Measurements from ENCODE around the gene TMEM8B. TPM values are rescaled to one million over a fixed set of nuclear protein-coding genes. Genes with fewer than 3 reads are reported as not detected.

Gene TMEM8B
- total RNA-seq, 1 experiment from 2014 or later: 7.2 TPM

DNA sequence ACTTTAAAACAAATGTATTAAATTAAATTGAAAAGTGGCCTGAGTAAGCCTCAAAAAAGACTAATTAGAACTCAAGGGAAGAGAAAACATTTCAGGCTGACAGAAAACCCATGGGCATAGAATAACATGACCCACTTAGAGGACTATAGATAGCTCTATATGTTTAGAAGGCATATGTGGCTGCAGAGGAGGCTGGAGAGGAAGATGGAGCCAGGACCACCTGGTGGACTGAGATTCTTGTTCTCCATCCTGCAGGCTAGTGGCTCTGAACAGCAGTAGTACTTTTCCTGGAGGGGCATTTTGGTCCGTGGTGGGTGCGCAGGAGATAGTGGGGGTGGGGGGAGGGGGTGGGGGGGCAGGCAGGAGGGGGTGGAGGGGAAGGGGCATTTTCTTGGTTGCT lies 48.0 kb upstream of the TMEM8B start:
- Histone ChIP-seq H3K9me2 (ENCODE audit: insufficient read depth) (no peaks in the 10 kb centered on the region), H3K4me3 (replicated peaks in 1 of 2; ENCODE audit: low read depth in 1 of 2, low read length in 2 of 2) (no peak overlapping the region), H3K36me3 (ENCODE audit: control insufficient read depth in 1 of 2, insufficient read depth in 2 of 2, low read length in 2 of 2) (no peaks in the 10 kb centered on the region), H3K27me3 (ENCODE audit: insufficient read depth, low read length) (no peaks in the 10 kb centered on the region), H3K9me3 (ENCODE audit: control insufficient read depth in 1 of 2, insufficient read depth in 1 of 2, low read depth in 1 of 2, low read length in 2 of 2) (no peaks in the 10 kb centered on the region), H3K9ac (ENCODE audit: low read length) (no peak overlapping the region), H3K4me2 (ENCODE audit: low read length) (no peak overlapping the region), H2AFZ (ENCODE audit: low read depth, low read length, poor library complexity, severe bottlenecking) (no peak overlapping the region), H4K20me1 (ENCODE audit: insufficient read depth) (no peaks in the 10 kb centered on the region), H3K79me2 (ENCODE audit: insufficient read depth, low read length) (no peaks in the 10 kb centered on the region), H3K27ac (ENCODE audit: low read depth, low read length) (no peak overlapping the region), H3K4me1 (ENCODE audit: control insufficient read depth in 1 of 2, insufficient read depth in 2 of 2, low read length in 2 of 2) (no peaks in the 10 kb centered on the region)
- DNase-seq (ENCODE audit: low read depth, low spot score): no peak
- no peak for ATAC-seq
- ChIA-PET RAD21 (ENCODE audit: low non-redundant PET in 1 of 2, low total read pairs in 2 of 2, uncharacterized antibody in 2 of 2, unreplicated experiment in 2 of 2) (no interaction called here), POLR2A (no interaction called here), CTCF (no interaction called here)
- intact Hi-C loops (cut with micrococcal nuclease): no loop called here
- TF ChIP-seq EZH2 (IDR thresholded peaks at IDR 0.05) (no peak), MAX (IDR thresholded peaks at IDR 0.05) (no peak), SP1 (IDR thresholded peaks at IDR 0.05; ENCODE audit: low read depth) (no peak), ZBTB33 (IDR thresholded peaks at IDR 0.05; ENCODE audit: extremely low read depth, insufficient replicate concordance, low read length) (no peak), CEBPB (IDR thresholded peaks at IDR 0.05; ENCODE audit: low read depth) (no peak), ELF1 (IDR thresholded peaks at IDR 0.05; ENCODE audit: borderline replicate concordance, low read depth) (no peak), JUND (IDR thresholded peaks at IDR 0.05) (no peak), FOSL1 (IDR thresholded peaks at IDR 0.05; ENCODE audit: low read depth) (no peak), RAD21 (IDR thresholded peaks at IDR 0.05; ENCODE audit: low read depth) (no peak), ZNF274 (IDR thresholded peaks at IDR 0.05; ENCODE audit: low read depth, low read length) (no peak), YY1 (IDR thresholded peaks at IDR 0.05; ENCODE audit: extremely low read depth, insufficient replicate concordance, low read depth, low read length) (no peak), EGR1 (IDR thresholded peaks at IDR 0.05; ENCODE audit: low read depth) (no peak)
- TF ChIP-seq, protein P1, sequence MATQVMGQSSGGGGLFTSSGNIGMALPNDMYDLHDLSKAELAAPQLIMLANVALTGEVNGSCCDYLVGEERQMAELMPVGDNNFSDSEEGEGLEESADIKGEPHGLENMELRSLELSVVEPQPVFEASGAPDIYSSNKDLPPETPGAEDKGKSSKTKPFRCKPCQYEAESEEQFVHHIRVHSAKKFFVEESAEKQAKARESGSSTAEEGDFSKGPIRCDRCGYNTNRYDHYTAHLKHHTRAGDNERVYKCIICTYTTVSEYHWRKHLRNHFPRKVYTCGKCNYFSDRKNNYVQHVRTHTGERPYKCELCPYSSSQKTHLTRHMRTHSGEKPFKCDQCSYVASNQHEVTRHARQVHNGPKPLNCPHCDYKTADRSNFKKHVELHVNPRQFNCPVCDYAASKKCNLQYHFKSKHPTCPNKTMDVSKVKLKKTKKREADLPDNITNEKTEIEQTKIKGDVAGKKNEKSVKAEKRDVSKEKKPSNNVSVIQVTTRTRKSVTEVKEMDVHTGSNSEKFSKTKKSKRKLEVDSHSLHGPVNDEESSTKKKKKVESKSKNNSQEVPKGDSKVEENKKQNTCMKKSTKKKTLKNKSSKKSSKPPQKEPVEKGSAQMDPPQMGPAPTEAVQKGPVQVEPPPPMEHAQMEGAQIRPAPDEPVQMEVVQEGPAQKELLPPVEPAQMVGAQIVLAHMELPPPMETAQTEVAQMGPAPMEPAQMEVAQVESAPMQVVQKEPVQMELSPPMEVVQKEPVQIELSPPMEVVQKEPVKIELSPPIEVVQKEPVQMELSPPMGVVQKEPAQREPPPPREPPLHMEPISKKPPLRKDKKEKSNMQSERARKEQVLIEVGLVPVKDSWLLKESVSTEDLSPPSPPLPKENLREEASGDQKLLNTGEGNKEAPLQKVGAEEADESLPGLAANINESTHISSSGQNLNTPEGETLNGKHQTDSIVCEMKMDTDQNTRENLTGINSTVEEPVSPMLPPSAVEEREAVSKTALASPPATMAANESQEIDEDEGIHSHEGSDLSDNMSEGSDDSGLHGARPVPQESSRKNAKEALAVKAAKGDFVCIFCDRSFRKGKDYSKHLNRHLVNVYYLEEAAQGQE (IDR thresholded peaks at IDR 0.05; ENCODE audit: low read depth): no peak
- TSS peak; percentile 56 for BruUV-seq (replicated peaks)
